AG20443 (cell line): ENCODE results near the gene BCR.
A peak's percentile ranks its signal among the peaks of the same experiment; 100 is the strongest.

Experiments
- DNase-seq: peaks from one replicate; pipeline ENCODE4 v3.0.0; 2012; ENCODE audit warnings: low spot score, mixed read lengths

Gene BCR

DNA sequence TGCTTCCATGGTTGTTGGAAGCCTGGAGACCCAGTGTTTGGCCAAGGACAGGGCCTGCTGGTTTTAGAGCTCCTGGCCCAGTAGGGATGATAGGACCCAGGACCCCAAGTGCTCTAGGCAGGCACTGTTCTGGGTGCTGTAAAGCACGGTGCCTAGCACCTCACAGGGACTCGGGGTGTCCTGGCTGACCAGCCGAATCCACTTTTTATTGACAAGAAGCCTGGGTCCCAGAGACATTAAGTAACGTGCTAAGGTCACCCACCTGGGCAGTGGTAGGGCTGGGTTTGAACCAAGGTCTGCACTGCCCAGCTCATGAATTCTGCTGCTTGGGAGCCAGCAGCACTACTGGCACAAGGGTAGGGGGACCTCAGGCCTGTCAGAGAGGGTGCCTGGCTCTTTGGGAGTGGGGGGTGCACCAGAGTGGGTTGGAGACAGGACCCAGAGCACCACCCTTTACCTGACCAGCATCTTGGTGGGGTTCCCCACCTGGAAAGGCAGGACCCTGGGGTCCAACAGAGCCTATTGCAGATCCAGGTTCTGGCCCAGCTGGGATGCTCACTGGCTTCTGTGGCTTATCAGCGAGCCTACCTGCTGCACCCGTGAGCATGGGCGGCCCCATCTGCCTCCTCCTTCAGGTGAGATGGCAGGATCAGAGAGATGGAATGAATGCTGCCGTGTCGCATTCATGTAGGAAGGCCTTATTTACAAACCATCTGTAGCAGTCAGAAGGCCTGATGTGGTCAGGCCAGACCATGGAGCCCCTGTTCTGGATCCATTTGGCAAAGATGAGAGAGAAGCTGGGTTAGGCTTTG lies 52.0 kb downstream of the BCR start:
- DNase-seq, result no peak

DNA sequence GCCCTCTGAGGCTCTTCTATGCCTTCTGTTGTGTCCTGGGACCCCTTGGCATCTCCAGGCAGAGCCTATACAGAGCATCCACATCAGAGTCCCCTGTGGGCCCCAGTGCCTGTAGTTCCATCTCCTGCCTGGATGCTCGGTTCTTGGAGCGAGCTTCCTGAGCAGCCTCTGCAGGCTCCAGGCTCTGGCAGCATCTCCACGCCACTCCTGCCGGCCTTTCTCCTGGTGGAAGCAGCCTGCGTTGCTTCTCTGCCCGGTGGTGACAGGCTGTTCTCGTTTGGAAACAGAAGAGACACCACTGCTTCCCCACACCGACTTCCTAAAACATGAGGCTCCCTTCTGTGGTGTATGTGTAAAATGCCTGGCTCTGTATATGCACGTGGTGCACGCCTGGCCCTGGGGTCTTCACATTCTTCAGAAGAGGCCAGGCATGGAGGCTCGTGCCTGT lies 52.8 kb downstream of the BCR start:
- no peak for DNase-seq

DNA sequence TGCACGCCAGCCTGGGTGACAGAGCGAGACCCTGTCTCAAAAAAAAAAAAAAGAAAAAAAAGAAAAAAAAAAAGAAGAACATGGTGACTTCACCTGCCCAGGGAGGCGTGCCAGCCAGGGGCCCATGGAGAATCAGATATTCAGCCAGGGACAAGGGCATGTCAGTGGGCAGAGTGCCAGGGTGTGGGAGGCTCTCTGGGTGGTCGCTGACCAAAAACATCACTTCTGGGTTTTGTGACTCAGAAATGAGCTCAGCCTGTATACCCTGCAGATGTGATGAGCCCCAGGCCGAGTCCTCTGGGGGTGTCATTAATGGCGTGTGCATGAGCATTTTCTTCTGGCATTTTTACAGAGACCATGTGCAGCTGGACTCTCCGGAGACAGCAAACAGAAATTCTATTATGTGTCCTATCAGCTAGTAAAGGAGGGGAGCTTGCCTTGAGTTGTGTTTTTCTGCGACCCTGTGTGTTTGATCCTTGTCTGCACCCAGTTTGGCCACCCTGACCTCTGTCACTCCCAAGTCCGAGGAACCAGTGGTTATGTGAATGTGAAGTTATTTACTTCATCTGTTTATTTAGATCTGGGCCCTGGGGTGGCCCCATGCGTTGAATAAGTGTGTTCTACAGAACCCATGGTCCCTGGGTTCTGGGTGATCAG lies 53.6 kb downstream of the BCR start:
- peak; percentile 74 for DNase-seq

DNA sequence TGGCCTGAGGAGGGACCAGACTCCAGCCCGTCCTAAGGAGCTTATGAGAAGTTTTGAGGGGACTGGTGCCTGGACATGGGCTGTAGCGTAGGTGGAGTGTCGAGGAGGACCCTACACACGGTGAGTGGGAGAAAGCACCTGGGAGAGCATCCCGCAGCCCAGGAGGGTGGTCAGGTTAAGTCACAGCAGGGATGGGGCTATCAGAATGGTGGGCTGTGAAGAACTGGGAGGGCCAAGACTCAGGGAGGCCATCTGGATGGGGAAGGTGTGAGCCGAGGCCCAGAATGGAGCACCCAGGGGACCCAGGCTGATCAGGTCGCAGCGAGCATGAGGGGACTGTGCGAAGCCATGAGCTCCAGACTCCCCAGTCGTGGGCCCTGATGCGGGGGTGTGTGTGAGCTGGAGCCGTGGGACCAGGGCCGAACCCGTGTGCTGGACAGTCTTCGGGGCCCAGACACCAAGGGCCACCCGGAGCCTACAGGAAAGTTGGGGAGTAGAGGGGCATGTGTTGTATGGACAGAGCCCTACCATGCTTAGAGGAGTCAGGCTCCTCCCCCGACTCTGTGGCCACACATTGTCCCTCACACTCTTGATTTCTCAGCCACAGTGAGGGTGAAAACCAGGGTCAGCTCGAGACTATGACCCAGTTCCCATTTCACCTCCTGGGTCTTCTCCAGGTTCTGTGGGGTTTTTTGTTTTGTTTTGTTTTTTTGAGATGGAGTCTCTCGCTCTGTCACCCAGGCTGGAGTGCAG lies 54.3 kb downstream of the BCR start:
- DNase-seq, result no peak

DNA sequence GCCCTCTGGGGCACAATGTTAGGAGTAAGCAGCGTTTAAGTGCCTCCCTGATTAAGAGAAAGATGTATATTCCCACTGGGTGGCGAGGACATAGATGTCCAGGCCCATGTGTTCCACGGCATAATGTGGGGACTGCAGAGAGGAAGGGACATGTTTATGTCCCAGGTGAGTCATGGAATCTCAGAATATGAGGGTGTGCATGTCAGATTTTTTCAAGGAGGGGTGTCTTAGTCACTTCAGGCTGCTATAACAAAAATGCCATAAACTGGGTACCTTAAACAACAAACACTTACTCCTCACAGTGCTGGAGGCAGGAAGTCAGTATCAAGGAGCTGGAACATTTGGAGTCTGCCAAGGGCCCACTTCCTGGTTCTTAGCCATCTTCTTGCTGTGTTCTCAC lies 55.1 kb downstream of the BCR start:
- no peak for DNase-seq

DNA sequence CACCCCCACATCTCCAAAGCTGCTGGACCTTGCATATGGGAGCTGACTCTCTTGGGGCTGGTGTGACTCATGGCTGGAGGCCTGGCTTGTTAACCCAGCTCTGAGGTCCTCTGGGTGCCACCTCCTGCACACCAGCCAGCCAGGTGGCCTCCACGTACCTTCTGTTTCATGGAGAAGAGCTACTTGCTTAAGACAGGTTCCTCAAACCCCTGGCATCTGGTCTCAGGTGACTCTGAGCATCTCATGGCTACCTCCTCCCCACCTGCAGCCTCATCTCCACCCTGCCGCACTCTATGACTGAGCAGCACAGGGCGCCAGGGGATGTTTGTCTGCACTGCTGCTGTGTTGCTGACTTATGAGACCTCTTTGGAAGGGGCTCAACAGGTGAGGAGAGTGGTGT lies 55.7 kb downstream of the BCR start:
- no peak for DNase-seq

DNA sequence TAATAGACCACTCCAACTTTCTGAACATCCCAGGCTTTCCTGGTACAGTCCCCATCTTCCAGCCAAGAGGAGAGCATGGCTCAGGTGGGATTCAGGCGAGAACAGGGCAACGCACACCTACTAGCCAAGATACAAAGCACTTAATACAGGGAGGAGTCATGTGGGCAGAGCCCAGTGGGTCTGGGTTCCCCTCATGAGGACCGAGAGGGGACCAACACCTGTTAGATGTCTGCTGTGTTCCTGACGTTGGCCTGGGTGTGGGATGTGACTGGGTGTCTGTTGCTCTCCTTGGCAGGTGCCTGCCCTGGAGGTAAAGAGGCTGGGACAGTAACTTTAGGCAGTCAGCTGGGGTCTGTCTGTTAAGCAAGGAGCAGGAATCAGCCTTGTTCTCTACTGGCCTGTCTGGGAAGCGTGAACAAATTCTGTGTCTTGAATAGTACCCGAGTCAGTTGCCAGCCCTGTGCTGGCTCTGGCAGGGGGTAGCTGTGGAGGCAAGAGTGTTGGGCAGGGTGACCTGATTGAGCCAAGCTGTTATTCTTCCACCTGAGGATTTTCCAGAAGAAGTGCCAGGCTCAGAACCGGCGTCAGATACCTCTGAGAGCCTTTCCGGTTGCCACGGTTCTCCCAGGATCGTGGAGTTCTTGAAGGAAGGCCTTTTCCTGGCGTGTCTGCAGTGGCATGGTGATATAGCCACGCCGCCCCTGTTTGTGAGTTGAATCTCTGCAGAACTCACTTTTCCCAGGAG lies 56.3 kb downstream of the BCR start:
- no peak for DNase-seq

GRCh38 chr22:23237201-23237798 lies 57.0 kb downstream of the BCR start:
- DNase-seq, result no peak

DNA sequence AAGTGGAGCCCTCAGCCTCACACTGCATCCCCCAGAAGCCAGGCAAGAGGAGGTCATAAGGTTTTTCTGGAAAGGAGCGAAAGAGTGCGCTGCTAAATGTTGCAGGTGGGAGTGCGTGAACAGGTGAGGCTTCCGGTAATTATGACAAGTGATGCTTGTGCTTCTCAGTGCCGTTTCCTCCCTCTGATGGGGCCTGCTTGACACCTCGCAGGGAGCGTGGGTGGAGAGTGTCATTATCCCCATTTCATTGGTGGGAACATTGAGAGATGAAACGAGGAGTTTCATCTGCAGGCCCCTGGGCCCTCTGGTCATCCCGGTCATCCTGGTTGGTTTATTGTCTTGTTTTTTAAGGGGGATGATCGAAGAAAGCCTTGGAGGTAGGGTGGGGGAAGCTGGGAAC lies 57.5 kb downstream of the BCR start:
- DNase-seq, result no peak

GRCh38 chr22:23238707-23239106 lies 58.4 kb downstream of the BCR start:
- DNase-seq, result no peak

- DNase-seq, result no peak
Measured at GRCh38 chr22:23239429-23239828, 59.1 kb downstream of the BCR start.

DNA sequence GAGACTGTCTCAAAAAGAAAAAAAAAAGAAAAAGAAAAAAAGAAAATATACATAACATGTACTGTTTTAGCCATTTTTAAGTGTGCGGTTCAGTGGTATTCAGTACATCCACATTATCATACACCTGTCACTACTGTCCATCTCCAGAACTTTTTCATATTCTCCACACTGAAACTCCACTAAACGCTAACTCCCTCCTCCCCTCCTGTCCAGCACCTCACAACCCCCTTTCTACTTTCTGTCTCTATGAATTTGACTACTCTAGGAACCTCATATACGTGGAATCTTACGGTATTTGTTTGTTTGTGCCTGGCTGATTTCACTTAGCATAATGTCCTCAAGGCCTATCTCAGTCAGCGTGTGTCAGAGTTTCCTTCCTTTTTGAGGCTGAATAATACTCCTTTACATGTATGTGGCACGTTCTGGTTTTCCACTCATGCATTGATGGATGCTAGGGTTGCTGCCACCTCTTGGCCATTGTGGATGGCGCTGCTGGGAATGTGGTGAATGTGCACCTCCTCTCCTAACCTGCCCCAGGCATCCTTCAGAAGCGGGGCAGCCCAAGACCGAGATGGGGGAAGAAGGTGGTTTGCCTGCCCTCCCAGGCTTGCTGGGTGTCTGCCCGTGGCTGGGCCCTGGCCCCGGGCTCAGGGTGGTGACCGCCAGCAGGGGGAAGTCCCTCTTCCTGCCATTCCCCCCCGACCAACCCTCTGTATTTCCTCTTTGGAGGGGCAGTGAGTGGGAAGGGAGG lies 60.5 kb downstream of the BCR start:
- no peak for DNase-seq

DNA sequence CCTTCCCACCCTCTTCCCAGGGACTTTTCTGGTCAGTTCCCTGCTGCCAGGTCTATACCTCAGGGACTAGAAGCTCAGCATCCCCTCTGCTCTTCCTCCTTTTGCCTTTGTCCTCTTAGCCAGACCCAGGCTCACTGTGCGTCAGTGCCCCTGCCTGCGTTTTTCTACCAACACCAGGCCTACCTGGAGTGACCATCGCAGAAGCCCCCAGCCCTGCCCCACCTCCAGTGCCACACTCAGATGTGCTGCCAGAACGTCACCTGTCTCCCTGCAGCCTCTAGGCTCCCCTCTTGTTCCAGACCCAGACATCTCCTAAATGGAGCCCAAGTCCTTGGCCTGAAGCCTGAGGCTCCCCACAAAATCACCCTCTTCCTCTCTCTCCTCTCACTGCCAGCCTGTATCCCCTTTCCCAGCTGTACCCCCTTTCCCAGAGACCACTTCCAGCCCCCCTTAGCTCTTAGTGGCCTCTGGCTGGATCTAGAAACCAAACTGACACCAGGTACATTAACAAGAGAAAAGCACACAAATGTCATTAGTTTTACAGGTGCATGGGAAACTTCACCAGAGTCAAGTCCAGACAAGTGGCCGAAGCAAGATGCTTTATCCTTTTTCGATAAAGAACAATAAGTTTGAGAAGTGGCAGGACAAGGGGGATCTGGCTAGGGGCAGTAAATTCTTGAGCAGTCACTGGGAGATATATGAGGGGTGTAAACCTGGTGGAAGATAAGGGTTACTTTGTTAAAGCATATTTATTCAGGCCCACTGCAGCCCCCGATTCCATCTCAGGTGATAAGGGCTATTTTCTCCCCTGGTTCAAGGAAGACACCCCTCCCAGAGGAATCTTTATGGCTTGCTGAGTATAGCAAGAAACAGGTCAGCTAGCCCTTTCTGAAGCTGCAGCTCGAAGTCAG lies 61.5 kb downstream of the BCR start:
- DNase-seq, result no peak

GRCh38 chr22:23242473-23243001 lies 62.2 kb downstream of the BCR start:
- no peak for DNase-seq

- no peak for DNase-seq
Measured at GRCh38 chr22:23243006-23243573, 62.8 kb downstream of the BCR start.

DNA sequence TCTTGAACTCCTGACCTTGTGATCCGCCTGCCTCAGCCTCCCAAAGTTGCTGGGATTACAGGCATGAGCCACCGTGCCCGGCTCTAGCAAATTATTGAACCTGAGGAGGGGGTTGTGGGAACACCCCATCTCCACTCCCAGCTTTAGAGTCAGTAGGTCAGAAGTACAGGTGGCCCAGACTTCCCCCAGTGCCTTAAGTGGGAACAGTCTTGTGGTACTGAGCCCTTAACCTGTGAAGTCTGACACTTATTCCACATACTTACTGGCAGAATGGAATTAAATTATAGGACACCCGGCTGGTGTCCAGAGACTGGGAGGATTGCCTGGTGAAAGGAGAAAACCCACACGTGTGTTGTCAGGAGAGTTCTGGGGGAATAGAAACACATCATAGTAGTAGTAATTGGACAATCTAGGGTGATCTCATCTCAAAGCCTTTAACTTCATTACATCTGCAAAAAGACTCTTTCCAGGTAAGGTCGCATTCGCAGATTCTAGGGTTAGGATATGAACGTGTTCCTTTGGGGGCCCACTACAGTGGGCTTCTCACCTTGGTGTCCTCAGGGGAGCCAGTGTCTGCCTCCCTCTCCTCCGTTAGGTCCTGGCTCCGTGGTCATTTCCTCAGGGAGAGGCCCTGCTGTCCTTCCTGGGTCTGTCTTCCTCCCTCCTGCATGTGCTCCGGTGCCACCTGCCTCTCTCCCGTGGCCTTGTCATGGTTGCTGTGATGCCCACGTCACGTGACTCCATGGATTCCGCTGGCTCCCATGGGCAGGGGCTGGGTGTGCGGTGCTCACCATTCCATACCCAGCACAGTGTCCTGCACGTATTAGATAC lies 63.8 kb downstream of the BCR start:
- DNase-seq, result no peak

GRCh38 chr22:23244690-23245044 lies 64.4 kb downstream of the BCR start:
- DNase-seq, result no peak

GRCh38 chr22:23245045-23245798 lies 64.9 kb downstream of the BCR start:
- DNase-seq, result no peak
